DMS53 (cell line): ENCODE data around the gene ABHD13.

Experiments used
- DNase-seq: peaks from one replicate; lab custom pipeline; 2025; lab: John Stamatoyannopoulos, UW

Gene ABHD13

GRCh38 chr13:108218044-108218974, at the start of gene ABHD13:
Gene ABHD13, plus strand, starts transcription at chr13:108218392. Its CDS starts 10,827 bp downstream, at chr13:108229219.
- peak; percentile 89 for DNase-seq

- DNase-seq = no peak
These were observed 49.3 kb upstream of the ABHD13 start for GRCh38 chr13:108168929-108169328.

GRCh38 chr13:108176685-108177274, 41.4 kb upstream of the ABHD13 start:
- peak; percentile 41 for DNase-seq

GRCh38 chr13:108178078-108178477, 40.1 kb upstream of the ABHD13 start:
- DNase-seq = no peak

GRCh38 chr13:108182652-108183051, 35.5 kb upstream of the ABHD13 start:
- DNase-seq = no peak

GRCh38 chr13:108185223-108185622, 33.0 kb upstream of the ABHD13 start:
- DNase-seq = no peak

GRCh38 chr13:108188260-108188659, 29.9 kb upstream of the ABHD13 start:
- no peak for DNase-seq

- DNase-seq = no peak
These were observed 27.3 kb upstream of the ABHD13 start for GRCh38 chr13:108190897-108191296.

GRCh38 chr13:108193806-108194205, 24.4 kb upstream of the ABHD13 start:
- no peak for DNase-seq

GRCh38 chr13:108194435-108194936, 23.7 kb upstream of the ABHD13 start:
- no peak for DNase-seq

GRCh38 chr13:108195146-108195545, 23.0 kb upstream of the ABHD13 start:
- DNase-seq = peak; percentile 1

GRCh38 chr13:108195861-108196260, 22.3 kb upstream of the ABHD13 start:
- no peak for DNase-seq

GRCh38 chr13:108200781-108201398, 17.3 kb upstream of the ABHD13 start:
- DNase-seq = peak; percentile 24

GRCh38 chr13:108210551-108210950, 7.6 kb upstream of the ABHD13 start:
- no peak for DNase-seq

GRCh38 chr13:108212886-108213285, 5.3 kb upstream of the ABHD13 start:
- DNase-seq = no peak

GRCh38 chr13:108213946-108214345, 4.2 kb upstream of the ABHD13 start:
- DNase-seq = peak; percentile 21

GRCh38 chr13:108214441-108215271, 3.5 kb upstream of the ABHD13 start:
- DNase-seq = peak; percentile 19

GRCh38 chr13:108215436-108215835, 2.8 kb upstream of the ABHD13 start, which contains the start of gene LIG4:
Gene LIG4, minus strand, starts transcription at chr13:108215536. Its CDS starts 4,268 bp downstream, at chr13:108211268.
- DNase-seq = peak; percentile 88

- peak; percentile 9 for DNase-seq
These were observed 717 bp upstream of the ABHD13 start for GRCh38 chr13:108217307-108218043.

- peak; percentile 34 for DNase-seq
These were observed 1.8 kb downstream of the ABHD13 start for GRCh38 chr13:108220041-108220440.
